ENCODE measurements around the gene MICAL3.
"Not testable (repeated sequence)": the region's sequence is repeated elsewhere in the genome, so short reads cannot be mapped to it uniquely, and the experiment has no call there.

MICAL3 gene

GRCh38 chr22:17949642-17950473 is 74.5 kb downstream of the MICAL3 start:
- DNase-seq, result no peak

DNA sequence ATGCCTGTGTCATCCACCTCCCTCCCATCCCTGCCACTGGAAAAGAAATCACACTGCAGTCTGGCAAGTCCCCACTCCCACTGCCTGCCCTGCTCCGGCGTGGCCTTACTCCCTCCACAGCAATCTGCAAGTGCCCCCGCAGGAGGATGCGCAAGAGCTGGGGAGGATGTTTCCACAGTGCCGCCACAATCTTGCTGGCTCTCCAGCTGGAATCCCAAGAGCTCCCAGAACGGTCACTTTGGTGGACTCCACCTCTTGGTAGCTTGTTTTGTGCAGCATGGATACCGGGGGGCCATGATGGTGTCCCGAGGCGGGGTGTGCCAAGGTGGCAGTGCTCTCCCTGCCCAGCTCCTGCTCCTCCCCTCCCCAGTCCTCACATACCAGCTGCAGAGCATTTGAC is 76.3 kb downstream of the MICAL3 start:
- no peak for DNase-seq

DNA sequence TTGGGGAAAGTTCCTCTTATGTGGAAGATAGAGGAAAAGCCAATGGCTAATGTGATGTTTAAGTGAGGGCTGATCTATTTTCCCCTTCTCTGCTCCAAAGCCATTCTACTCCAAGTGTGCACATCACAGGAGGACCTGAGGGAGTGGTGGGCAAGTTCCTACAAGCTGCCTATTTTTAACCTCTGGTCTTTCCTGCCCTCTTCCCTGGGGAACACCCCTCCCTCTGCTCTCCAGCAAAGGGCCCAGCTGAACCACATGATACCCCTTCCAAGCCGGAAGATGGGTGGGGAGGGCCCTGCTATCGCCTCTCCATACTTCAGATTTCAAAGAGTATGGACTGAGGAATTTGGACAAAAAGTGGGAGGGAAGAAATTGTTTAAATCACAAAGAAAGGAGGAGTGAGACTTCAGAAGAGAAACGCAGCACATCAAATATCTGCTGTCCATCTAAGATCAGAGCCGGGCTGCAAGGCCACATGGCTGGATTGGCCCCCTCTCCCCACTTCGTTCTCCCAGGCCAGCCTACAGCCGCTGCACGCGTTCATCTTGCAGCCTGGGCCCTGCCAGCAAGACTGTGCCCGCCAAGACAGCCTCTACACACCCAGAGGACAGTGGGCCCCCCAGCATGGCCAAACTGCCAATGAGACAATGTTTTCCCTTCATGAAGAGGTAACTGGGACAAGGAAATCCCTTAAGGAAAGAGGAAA is 77.5 kb downstream of the MICAL3 start:
- no peak for DNase-seq

DNA sequence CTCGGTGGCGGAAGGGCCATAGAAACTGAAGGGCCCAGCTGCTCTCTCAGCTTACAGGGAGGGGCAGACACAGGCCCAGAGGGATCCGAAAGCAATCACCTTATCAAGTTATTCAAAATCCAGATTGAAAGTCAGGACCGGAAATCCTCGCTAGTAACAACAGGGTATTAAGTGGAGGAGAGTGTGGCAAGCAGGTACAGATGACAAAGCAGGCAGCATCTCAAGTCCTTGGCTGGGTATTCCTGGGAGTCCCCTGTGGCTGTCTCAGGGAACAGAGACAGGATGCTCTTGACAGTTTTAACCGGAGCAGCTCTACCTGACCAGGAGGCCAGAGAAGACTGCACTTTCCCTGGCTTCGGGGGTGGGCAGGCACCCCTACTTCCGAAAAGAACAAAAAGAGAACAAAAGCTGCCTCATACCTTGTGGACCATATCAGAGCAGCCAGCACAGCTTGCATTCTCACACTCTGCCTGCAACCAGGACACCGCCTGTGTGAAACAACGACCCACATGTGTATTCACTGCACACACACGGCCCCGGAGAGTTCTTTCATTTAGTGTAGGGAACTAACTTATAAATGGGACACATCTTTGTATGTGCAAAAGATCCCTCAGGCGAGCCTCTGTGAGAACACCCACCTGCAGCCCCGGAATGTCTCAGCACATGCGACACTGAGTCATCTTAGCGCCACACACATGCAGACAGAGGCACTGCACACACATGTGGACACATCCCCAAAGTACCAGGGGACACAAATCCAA is 78.3 kb downstream of the MICAL3 start:
- no peak for DNase-seq

GRCh38 chr22:17945156-17945887 is 79.0 kb downstream of the MICAL3 start:
- no peak for DNase-seq

DNA sequence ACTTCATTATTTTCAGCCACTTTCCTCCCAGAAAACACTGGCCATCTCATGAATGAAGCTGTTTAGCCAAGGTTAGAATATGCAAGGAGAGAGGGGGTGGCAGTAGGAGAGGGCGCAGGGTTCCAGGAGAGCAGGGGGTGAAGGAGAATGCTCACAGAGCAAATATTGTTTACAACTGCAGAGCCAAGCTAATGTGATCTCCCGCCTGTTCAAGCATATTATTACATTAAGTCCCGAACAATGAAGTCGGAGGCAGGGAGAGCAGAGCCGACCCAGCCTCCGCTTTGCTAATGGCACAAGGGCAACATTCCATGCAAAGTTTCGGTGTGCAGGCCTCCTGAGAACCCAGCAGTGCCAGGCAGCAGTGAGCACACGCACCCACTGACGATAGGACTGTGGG is 80.1 kb downstream of the MICAL3 start:
- no peak for DNase-seq

- DNase-seq, result no peak
Observed at GRCh38 chr22:17943533-17944249, 80.7 kb downstream of the MICAL3 start.

GRCh38 chr22:17942721-17943120 is 81.6 kb downstream of the MICAL3 start:
- no peak for DNase-seq

DNA sequence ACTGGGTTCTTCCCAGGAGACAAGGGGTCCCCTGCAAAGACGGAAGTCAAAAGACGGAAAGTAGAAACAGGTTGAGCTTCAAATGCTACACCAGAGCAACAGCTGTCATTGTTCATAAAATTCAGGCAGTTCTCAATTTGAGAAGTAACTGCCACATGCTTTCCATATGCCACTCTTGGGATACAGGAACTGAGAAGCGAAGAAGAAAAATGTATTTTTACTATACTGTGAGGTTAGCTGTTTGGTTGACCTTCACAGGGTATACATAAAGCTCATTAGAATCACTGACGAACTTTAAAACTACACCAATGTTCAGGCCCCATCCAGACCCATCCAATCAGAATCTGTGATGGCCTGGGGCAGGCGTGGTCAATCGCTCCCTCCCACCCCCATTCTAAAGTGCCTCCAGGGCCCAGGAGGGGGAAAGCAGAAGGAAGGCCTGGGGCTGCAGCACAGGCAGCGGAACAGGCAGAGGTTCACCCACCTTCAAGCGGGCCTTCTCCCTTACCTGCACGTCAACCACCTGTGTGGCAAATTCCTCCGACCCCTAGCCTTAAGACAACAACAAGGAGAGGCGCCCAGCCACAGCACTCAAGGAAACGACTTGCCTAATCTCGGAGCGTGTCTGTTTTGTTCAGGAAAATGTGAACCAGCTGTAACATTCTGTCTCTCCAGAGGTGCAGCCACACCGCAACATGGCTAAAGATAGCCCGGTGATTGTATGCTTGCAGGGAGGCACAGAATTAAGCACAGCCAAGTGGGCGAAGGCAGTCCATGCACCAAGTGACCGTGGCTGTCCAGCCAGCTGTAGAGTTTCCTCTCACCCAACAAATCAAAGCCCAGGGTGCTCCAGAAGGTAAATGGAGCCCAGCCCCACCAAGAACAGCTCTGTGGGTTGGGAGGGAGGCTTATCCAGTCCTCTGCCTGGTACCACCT is 82.6 kb downstream of the MICAL3 start:
- DNase-seq, result no peak

DNA sequence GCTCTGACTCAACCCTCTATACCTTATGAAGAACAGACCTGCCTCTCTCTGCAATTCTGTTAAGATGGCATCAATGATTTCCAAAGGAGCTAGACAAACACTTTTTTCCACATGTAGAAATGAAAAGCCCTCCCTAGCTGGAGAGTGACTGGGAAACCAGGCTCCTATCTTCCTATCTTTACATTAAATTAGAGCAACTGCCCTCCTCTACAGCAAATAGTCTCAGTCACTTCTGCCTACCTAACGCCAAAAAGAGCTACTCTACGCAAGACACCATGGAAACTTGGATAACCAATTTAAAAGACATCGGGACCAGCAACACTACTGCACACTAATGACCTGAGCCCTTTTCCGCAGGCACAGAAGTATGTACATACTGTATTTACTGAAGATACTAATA is 84.8 kb downstream of the MICAL3 start:
- no peak for DNase-seq

DNA sequence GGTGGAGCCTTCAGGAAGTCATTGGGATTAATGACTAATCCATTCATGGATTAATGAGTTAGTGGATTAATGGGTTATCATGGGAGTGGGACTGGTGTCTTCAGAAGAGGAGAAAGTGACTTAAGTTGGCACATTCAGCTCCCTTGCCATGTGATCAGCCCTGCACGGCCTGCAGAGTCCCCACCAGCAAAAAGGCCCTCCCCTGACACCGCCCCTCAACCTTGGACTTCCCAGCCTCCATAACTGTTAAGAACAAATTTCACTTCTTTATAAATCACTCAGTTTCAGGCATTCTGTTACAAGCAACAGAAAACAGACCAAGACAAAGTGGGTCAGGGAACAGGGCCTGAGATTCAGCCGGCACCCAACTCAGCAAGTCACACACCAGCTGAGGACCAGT is 85.3 kb downstream of the MICAL3 start:
- no peak for DNase-seq

GRCh38 chr22:17938484-17938924 is 85.9 kb downstream of the MICAL3 start:
- DNase-seq, result no peak

DNA sequence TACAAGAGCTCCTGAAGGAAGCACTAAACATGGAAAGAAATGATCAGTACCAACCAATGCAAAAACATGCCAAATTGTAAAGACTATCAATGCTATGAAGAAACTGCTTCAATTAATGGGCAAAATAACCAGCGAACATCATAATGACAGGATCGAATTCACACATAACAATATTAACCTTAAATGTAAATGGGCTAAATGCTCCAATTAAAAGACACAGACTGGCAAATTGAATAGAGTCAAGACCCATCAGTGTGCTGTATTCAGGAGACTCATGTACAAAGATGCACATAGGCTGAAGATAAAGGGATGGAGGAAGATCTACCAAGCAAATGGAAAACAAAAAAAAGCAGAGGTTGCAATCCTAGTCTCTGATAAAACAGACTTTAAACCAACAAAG is 91.9 kb downstream of the MICAL3 start:
- not testable (repeated sequence) for DNase-seq

- no peak for DNase-seq
Observed at GRCh38 chr22:17931400-17931825, 92.9 kb downstream of the MICAL3 start.

DNA sequence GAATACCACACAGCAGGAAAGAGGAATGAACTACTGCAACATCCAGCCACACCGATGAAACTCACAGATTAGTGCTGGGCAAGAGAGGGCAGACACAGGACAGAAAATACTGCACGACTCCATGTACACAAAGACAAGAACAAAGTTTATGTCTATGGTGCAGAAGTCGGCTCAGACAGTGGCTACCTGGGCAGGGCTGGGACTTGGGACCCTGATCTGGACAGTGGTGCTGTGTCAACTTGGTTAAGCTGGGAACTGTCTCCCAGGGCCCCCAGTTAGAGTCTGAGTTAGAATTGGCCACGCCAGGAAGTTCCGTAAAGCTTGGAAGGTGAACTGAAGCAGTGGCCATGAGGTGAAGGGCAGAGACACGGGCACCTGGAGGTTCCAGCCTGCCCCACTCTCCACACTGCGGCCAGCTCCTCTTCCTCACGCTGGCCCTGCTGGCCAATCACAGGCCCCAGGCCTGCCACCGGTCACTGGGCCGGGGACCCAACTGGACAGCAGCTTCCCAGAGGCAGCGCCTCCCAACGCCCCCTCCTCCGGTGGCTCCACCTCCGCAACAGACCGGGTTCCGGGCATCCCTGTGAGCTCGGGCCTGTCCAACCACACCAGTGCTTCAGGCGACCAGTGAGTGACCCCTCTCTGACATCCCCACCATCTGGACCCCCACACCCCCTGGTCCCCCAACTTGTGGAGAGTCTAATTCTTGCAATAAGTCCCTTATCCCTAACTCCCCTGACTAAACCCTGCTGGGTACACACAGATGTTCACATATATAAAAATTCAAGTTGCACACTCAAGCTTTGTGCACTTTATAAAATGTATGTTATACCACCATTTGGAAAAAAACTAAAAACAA is 93.7 kb downstream of the MICAL3 start:
- DNase-seq, result no peak

GRCh38 chr22:17929909-17930308 is 94.5 kb downstream of the MICAL3 start:
- DNase-seq, result no peak

GRCh38 chr22:17928391-17928790 is 96.0 kb downstream of the MICAL3 start:
- no peak for DNase-seq

DNA sequence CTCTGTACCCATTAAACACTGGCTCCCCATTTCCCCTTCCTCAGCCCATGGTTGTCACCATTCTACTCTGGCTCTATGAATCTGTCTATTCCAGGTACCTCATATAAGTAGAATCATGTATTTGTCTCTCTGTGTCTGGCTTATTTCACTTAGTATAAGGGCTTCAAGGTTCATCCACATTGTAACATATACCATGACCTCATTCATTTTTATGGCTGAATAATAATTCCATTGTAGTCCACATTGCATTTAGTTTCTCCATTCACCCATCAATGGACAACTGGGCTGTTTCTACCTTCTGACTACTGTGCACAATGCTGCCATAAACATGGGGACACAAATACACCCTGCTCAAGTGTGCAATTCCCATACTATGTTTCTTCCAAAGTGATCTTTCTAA is 97.3 kb downstream of the MICAL3 start:
- DNase-seq, result no peak

GRCh38 chr22:17926516-17926915 is 97.8 kb downstream of the MICAL3 start:
- no peak for DNase-seq

- no peak for DNase-seq
Observed at GRCh38 chr22:17925431-17925841, 98.9 kb downstream of the MICAL3 start.
